Activated CD4-positive, alpha-beta T cell treated with anti-CD3 and anti-CD28 coated beads, Interleukin-2, amount 50 U/mL, for 48 hours (primary cell): Measurements from ENCODE around the gene INPP1.

Source experiments
- DNase-seq, 2 experiments: peaks; one replicate each; pipeline ENCODE4 v3.0.0-alpha.2; 2020

INPP1 gene

GRCh38 chr2:190412966-190413365 lies 69.6 kb downstream of the INPP1 start:
- no peak for DNase-seq

GRCh38 chr2:190413421-190413820 lies 70.0 kb downstream of the INPP1 start:
- DNase-seq, result no peak

- no peak for DNase-seq
Observed at GRCh38 chr2:190415251-190415650, 71.9 kb downstream of the INPP1 start.

- DNase-seq, result no peak
Observed at GRCh38 chr2:190415794-190416775, 72.7 kb downstream of the INPP1 start.

GRCh38 chr2:190417045-190417842 lies 73.9 kb downstream of the INPP1 start:
- DNase-seq, result no peak

GRCh38 chr2:190418727-190419126 lies 75.3 kb downstream of the INPP1 start:
- no peak for DNase-seq

- no peak for DNase-seq
Observed at GRCh38 chr2:190420801-190421200, 77.4 kb downstream of the INPP1 start.
